ENCODE results near the gene CRACR2A.

The CRACR2A gene

DNA sequence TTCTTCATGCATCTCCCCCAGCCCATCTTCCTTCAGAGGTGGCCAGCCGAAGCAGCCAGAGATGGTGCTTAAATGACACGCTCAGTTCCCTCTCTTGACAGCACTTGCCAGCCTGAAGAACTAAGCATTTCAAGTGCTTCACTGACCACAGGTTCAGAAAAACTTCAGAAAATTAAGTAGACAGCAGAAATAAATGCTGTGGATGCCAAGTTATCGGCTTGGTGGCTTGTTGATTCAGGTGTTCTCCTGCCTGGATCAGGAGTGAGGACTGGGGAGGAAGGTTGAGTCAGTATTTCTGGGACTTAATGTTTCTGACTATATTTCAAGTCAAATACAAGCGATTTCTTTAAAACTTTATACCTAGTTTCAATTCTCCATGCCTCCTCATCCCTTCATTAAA lies 58.2 kb downstream of the CRACR2A start:
- no peak for DNase-seq (ENCODE audit: extremely low read depth, low read depth)
- TF ChIP-seq, protein P1, sequence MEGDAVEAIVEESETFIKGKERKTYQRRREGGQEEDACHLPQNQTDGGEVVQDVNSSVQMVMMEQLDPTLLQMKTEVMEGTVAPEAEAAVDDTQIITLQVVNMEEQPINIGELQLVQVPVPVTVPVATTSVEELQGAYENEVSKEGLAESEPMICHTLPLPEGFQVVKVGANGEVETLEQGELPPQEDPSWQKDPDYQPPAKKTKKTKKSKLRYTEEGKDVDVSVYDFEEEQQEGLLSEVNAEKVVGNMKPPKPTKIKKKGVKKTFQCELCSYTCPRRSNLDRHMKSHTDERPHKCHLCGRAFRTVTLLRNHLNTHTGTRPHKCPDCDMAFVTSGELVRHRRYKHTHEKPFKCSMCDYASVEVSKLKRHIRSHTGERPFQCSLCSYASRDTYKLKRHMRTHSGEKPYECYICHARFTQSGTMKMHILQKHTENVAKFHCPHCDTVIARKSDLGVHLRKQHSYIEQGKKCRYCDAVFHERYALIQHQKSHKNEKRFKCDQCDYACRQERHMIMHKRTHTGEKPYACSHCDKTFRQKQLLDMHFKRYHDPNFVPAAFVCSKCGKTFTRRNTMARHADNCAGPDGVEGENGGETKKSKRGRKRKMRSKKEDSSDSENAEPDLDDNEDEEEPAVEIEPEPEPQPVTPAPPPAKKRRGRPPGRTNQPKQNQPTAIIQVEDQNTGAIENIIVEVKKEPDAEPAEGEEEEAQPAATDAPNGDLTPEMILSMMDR (IDR thresholded peaks at IDR 0.05; ENCODE audit: low read depth, low read length), result no peak

DNA sequence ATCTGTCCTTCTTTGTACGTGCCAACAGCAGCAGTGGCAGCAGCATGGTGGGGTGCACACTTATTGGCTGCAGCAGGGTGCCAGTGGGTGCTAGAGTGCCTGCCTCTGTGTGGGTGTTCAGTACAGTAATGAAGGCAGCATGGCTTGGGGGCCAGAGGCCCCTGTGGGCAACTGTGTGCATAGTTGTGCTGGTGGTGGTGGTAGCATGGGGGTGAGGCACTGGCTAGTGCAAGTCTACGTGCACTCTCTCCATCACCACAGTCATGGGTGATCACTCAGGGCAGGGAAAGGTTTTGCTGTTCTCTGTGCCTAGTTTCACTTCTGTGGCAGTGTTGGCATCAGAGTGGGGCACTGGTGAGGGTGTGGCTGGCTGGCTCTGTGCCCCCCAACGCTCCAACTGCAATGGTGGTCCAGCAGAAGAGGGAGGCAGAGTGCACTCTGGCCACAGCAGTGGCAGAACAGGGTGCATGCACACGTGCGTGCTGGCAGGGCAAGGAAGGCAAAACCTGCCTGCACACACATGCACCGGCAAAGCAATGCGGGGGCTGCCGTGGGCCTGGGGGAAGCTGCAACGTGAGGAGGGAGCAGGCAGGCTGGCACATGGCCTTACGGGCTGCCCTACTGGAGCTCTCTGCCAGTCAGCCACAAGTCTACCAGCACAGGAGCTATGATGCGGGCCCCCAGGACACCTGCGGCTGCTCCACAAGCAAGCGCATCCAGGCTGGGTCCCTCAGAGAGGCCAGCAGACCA lies 60.1 kb downstream of the CRACR2A start:
- DNase-seq (ENCODE audit: extremely low read depth, low read depth), result no peak
- TF ChIP-seq, protein P1 (IDR thresholded peaks at IDR 0.05; ENCODE audit: low read depth, low read length), result no peak

DNA sequence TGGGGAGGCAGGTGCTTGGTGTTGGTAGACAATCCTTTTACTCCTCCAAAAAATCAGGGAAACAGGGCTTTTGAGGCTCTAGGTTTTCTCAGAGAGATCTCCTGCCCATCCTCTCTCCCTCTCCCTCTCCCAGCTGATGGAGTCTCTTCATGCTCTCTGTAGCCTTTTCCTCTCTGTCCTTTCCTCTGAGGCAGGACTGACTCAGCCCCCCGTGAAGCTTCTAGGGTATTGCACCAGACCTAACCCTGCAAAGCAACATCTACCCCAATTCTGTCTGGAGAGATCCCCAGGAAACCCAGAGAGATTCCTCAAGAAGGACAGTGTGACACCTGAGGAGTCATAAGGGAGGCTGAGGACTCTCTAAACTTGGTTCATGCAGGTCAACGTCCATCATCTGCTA lies 66.4 kb downstream of the CRACR2A start:
- TF ChIP-seq, protein P1 (IDR thresholded peaks at IDR 0.05; ENCODE audit: low read depth, low read length), result no peak; the same call in 1 of the 2 replicates
- DNase-seq (ENCODE audit: extremely low read depth, low read depth), result no peak

DNA sequence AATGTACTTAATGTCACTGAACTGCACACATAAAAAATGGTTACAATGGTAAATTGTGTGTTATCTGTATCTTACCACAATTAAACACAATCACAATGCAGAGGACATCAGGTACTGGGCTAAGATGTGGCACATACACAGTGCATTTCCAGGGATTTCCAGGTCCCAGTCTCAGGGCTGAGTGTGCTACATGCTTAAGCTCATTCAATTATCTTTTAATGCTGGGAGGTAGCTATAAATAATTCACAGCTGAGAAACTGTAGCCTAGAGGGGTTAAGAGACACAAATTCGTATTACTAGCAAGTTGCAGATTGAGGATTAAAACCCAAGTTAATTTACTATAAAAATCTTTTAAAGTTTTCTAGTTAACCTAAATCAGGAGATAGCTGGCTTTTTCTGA lies 67.1 kb downstream of the CRACR2A start:
- no peak for DNase-seq (ENCODE audit: extremely low read depth, low read depth)
- TF ChIP-seq, protein P1 (IDR thresholded peaks at IDR 0.05; ENCODE audit: low read depth, low read length), result no peak

DNA sequence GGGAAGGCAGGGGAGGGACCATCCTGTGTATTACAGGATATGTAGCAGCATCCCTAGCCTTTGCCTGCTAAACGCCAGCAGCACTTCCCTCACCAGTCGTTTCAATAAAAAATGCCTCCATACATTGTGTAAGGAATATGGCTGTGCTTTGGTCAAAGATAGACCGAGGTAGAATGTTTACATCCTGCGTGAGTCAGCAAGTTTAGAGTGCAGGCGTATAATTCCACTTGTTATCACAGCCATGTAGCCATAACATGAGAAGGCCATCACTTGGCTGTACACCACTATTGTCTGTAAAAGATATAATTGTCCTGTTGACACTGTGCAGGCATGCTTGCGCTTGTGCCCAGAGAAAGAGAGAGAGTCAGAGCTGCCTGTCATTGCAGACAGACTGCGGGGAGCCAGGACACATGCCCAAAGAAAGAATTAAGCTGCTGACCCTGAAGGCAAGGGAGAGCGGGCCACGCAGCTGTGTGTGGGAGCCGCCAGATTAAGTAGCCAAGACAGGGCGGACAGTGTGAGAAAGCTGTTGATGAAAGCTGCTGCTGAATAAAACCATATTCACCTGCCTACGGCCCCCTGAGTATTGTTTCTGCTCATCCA lies 68.4 kb downstream of the CRACR2A start:
- DNase-seq (ENCODE audit: extremely low read depth, low read depth), result no peak
- TF ChIP-seq, protein P1 (IDR thresholded peaks at IDR 0.05; ENCODE audit: low read depth, low read length), result no peak

DNA sequence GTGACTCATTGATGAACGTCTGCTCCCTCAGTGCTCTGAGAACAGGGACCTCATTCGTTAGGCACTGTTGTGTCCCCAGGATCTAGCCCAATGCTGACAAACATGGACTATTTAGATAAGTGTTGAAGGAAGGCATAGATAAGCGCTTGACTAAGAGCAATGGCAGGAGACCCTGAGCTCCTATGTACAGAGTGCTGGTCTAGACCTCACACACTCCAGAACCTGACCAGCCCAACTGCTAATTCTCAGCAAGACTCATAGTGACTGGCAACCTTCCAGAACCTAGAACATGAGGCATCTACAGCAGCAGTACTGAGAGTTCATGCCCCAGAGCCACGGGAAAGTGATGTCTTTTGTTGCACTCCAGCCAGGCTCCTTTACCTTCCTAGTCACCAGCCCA lies 69.2 kb downstream of the CRACR2A start:
- TF ChIP-seq, protein P1 (IDR thresholded peaks at IDR 0.05; ENCODE audit: low read depth, low read length), result no peak
- DNase-seq (ENCODE audit: extremely low read depth, low read depth), result no peak

DNA sequence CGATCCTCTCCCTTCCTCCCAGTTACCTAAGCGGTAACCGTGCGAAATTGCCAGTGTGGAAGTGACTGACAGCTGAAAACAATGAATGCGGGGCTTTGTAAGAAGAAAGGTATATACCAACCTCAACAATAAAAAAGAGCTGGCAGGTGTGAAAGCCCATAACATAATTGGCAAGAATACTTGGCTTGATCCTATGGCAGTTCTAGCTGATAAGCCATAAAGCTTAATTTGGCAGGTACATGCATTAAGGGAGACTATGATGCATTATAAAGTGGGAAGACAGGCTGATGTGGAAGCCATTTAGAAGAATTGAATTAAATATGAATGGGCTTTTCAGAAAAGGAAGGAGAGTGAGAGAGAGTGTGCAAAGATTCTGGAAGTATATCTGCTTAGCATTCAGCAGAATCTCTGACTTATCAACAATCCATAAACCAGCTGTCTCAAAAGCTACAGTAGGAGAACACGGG lies 71.3 kb downstream of the CRACR2A start:
- TF ChIP-seq, protein P1 (IDR thresholded peaks at IDR 0.05; ENCODE audit: low read depth, low read length), result no peak
- DNase-seq (ENCODE audit: extremely low read depth, low read depth), result no peak
